GM12892 (cell line): ENCODE results near the gene CEP41.

Source experiments
- POLR2A ChIP-seq: IDR thresholded peaks from 2 replicates; pipeline ENCODE4 v1.6.1; 2011; ENCODE audit warnings: low read depth, low read length, control low read depth
- TAF1 ChIP-seq: IDR thresholded peaks from 2 replicates; pipeline ENCODE4 v1.6.1; 2011; ENCODE audit warnings: low read depth, mild to moderate bottlenecking, control low read depth, low read length, borderline replicate concordance

DNA sequence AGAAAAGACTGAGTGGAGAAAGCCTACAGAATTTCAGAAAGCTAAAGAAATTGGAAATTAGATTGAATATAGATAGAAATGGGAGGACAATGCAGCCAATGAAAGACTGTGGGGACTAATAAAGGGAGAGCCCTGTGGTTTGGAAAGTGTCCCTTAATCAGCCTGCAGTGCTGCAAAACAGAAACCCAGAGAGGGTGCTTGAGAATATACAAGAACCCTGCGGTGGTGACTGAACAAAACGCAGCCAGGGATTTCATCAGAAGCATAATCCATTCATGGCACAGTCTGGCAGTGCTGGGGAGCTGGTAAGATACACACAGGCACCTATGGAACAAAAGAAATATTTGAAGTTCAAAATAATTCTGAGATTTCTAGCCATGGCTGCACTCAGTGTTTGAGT is 19.1 kb downstream of the CEP41 start:
- TF ChIP-seq POLR2A (no peak), TAF1 (no peak)
